Measurements from ENCODE around the gene TRIM71.

DNA sequence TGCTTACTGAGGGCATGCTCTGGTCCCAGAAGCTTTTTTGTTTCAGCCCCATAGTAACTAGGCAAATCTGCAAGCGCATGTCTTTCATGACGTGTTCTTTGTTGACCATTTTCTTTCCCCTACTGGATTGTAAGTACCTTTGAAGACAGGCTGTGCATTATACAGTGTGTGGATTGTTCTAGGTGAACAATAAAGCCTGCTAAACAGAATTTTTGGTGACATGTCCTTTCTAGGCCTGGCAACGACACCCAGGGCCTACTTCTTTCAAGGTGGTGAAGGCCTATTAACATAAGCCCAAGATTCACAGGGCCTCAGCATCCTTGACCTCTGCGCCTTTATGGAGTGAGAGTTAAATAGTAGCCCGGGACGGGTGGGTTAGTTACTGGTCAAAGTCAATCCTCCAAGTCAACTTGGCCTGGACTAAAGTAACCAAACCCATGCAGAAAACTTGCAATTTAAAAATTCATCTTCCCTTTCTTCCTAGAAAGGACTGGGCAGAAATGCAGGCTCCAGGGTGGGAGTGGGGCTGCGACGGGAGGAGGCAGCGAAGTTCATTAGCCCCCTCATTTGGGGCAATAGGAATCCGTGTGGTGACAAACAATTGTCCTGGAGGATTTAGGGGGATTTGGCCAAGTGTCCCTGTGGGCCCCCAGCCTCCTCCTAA lies 37.6 kb upstream of the TRIM71 start:
- TF ChIP-seq, protein P1, sequence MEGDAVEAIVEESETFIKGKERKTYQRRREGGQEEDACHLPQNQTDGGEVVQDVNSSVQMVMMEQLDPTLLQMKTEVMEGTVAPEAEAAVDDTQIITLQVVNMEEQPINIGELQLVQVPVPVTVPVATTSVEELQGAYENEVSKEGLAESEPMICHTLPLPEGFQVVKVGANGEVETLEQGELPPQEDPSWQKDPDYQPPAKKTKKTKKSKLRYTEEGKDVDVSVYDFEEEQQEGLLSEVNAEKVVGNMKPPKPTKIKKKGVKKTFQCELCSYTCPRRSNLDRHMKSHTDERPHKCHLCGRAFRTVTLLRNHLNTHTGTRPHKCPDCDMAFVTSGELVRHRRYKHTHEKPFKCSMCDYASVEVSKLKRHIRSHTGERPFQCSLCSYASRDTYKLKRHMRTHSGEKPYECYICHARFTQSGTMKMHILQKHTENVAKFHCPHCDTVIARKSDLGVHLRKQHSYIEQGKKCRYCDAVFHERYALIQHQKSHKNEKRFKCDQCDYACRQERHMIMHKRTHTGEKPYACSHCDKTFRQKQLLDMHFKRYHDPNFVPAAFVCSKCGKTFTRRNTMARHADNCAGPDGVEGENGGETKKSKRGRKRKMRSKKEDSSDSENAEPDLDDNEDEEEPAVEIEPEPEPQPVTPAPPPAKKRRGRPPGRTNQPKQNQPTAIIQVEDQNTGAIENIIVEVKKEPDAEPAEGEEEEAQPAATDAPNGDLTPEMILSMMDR (IDR thresholded peaks at IDR 0.05): no peak
- TF ChIP-seq POLR2AphosphoS5 (IDR thresholded peaks at IDR 0.05) (no peak), POLR2A (IDR thresholded peaks at IDR 0.05) (no peak)

All from prostate gland (tissue), 2 donors.